Hematopoietic multipotent progenitor cell treated with erythropoietin and hydrocortisone succinate and interleukin-3 and kit ligand, for 8 days (in vitro differentiated cells): Measurements from ENCODE around the gene CCND2.
A peak's percentile ranks its signal among the peaks of the same experiment; 100 is the strongest.
"Not testable (repeated sequence)": the region's sequence is repeated elsewhere in the genome, so short reads cannot be mapped to it uniquely, and the experiment has no call there.

Source experiments
- DNase-seq: peaks from one replicate; pipeline ENCODE4 v3.0.0-alpha.2; 2015

The CCND2 gene

GRCh38 chr12:4273652-4274395, at the start of gene CCND2:
CCND2 (plus strand) TSS chr12:4273762; CDS start chr12:4274041, 279 bp downstream.
- DNase-seq: peak; percentile 90

GRCh38 chr12:4224206-4224889, 49.2 kb upstream of the CCND2 start:
- DNase-seq: no peak

GRCh38 chr12:4225571-4225970, 48.0 kb upstream of the CCND2 start:
- DNase-seq: no peak

GRCh38 chr12:4227046-4227445, 46.5 kb upstream of the CCND2 start:
- no peak for DNase-seq

GRCh38 chr12:4228122-4228580, 45.4 kb upstream of the CCND2 start:
- DNase-seq: no peak

GRCh38 chr12:4230526-4230925, 43.0 kb upstream of the CCND2 start:
- no peak for DNase-seq

- DNase-seq: no peak
These were observed 35.0 kb upstream of the CCND2 start for GRCh38 chr12:4238577-4238976.

GRCh38 chr12:4239746-4240145, 33.8 kb upstream of the CCND2 start:
- DNase-seq: no peak

- DNase-seq: no peak
These were observed 33.3 kb upstream of the CCND2 start for GRCh38 chr12:4240161-4240783.

GRCh38 chr12:4240981-4241380, 32.6 kb upstream of the CCND2 start:
- DNase-seq: no peak

GRCh38 chr12:4241592-4241991, 32.0 kb upstream of the CCND2 start:
- no peak for DNase-seq

GRCh38 chr12:4242595-4242994, 31.0 kb upstream of the CCND2 start:
- DNase-seq: no peak

- DNase-seq: no peak
These were observed 30.5 kb upstream of the CCND2 start for GRCh38 chr12:4243091-4243490.

GRCh38 chr12:4243491-4244100, 30.0 kb upstream of the CCND2 start:
- not testable (repeated sequence) for DNase-seq

- no peak for DNase-seq
These were observed 28.7 kb upstream of the CCND2 start for GRCh38 chr12:4244868-4245267.

- no peak for DNase-seq
These were observed 28.1 kb upstream of the CCND2 start for GRCh38 chr12:4245446-4245845.

GRCh38 chr12:4246116-4246515, 27.4 kb upstream of the CCND2 start:
- no peak for DNase-seq

- no peak for DNase-seq
These were observed 22.9 kb upstream of the CCND2 start for GRCh38 chr12:4250691-4251090.

- no peak for DNase-seq
These were observed 22.2 kb upstream of the CCND2 start for GRCh38 chr12:4251216-4251891.

GRCh38 chr12:4251967-4252366, 21.6 kb upstream of the CCND2 start:
- DNase-seq: no peak

- no peak for DNase-seq
These were observed 21.0 kb upstream of the CCND2 start for GRCh38 chr12:4252601-4253000.

GRCh38 chr12:4256043-4256826, 17.3 kb upstream of the CCND2 start:
- DNase-seq: no peak
